ENCODE results near the gene IFI27.
"Not testable (repeated sequence)": the region's sequence is repeated elsewhere in the genome, so short reads cannot be mapped to it uniquely, and the experiment has no call there.

IFI27 gene

GRCh38 chr14:94110552-94111181 is at the start of gene IFI27:
IFI27 (plus strand) TSS chr14:94110736.
- DNase-seq = no peak

GRCh38 chr14:94062344-94062940 is 48.1 kb upstream of the IFI27 start:
- no peak for DNase-seq

GRCh38 chr14:94066089-94066676 is 44.4 kb upstream of the IFI27 start:
- DNase-seq = peak; percentile 20

- DNase-seq = not testable (repeated sequence)
Observed at GRCh38 chr14:94072076-94072475, 38.5 kb upstream of the IFI27 start.

- DNase-seq = no peak
Observed at GRCh38 chr14:94074534-94074933, 36.0 kb upstream of the IFI27 start.

- no peak for DNase-seq
Observed at GRCh38 chr14:94075008-94075407, 35.5 kb upstream of the IFI27 start.

GRCh38 chr14:94077111-94077821 is 33.3 kb upstream of the IFI27 start:
- DNase-seq = no peak

GRCh38 chr14:94077823-94078222 is 32.7 kb upstream of the IFI27 start:
- no peak for DNase-seq

- DNase-seq = peak; percentile 21
Observed at GRCh38 chr14:94079891-94080620, 30.5 kb upstream of the IFI27 start.

GRCh38 chr14:94080621-94081385 is 29.7 kb upstream of the IFI27 start, which contains the start of the genes DDX24 and IFI27L1:
DDX24 (minus strand) TSS chr14:94081202; CDS start chr14:94079742, 1,460 bp downstream.
IFI27L1 (plus strand) TSS chr14:94081310; CDS start chr14:94096938, 15,628 bp downstream.
- DNase-seq = peak; percentile 98

- DNase-seq = no peak
Observed at GRCh38 chr14:94081386-94081820, 29.1 kb upstream of the IFI27 start.

GRCh38 chr14:94087891-94088290 is 22.6 kb upstream of the IFI27 start:
- no peak for DNase-seq

GRCh38 chr14:94088516-94088915 is 22.0 kb upstream of the IFI27 start:
- DNase-seq = no peak

- no peak for DNase-seq
Observed at GRCh38 chr14:94089479-94089878, 21.1 kb upstream of the IFI27 start.

GRCh38 chr14:94093418-94093817 is 17.1 kb upstream of the IFI27 start:
- no peak for DNase-seq

- DNase-seq = no peak
Observed at GRCh38 chr14:94097091-94097490, 13.4 kb upstream of the IFI27 start.

GRCh38 chr14:94098326-94098992 is 12.1 kb upstream of the IFI27 start:
- no peak for DNase-seq

GRCh38 chr14:94099006-94099405 is 11.5 kb upstream of the IFI27 start:
- DNase-seq = no peak

- DNase-seq = no peak
Observed at GRCh38 chr14:94100847-94101246, 9.7 kb upstream of the IFI27 start.

GRCh38 chr14:94101748-94102147 is 8.8 kb upstream of the IFI27 start:
- DNase-seq = no peak

GRCh38 chr14:94102768-94103482 is 7.6 kb upstream of the IFI27 start:
- no peak for DNase-seq

All from CD4-positive, alpha-beta T cell treated with Interleukin-6 for 4 hours (primary cell).